Measurements from ENCODE around the gene UBAP2.

GRCh38 chr9:33908114-33908513, 140.6 kb downstream of the UBAP2 start:
- TF ChIP-seq CTCF (optimal IDR thresholded peaks at IDR 0.05 in 1 of 3, IDR thresholded peaks at IDR 0.05 in 1 of 3, conservative IDR thresholded peaks at IDR 0.05 in 1 of 3; ENCODE audit: extremely low read depth in 1 of 3, insufficient read depth in 2 of 3, low read length in 3 of 3): no peak
- TF ChIP-seq EZH2 (IDR thresholded peaks at IDR 0.05; ENCODE audit: low read length): no peak
